GM19438 (cell line): ENCODE measurements around the gene POR.
A peak's percentile ranks its signal among the peaks of the same experiment; 100 is the strongest.
"Not testable (repeated sequence)": the region's sequence is repeated elsewhere in the genome, so short reads cannot be mapped to it uniquely, and the experiment has no call there.

Experiments used
- ATAC-seq: cut with Tn5 transposase; IDR thresholded peaks from one replicate; pipeline ENCODE4 v1.9.1; 2021; ENCODE audit warnings: low read depth; ENCODE audit not compliant: unreplicated experiment

The POR gene

GRCh38 chr7:75914655-75915415 lies at the start of gene POR:
TSS of gene POR (plus strand) at chr7:75915155. CDS start at chr7:75954002, 38,847 bp downstream.
- ATAC-seq = peak; percentile 86

GRCh38 chr7:75866114-75866488 lies 48.9 kb upstream of the POR start:
- ATAC-seq = no peak

- no peak for ATAC-seq
These were observed 48.2 kb upstream of the POR start for GRCh38 chr7:75866489-75867389.

GRCh38 chr7:75867390-75867717 lies 47.6 kb upstream of the POR start:
- ATAC-seq = no peak

- no peak for ATAC-seq
These were observed 46.8 kb upstream of the POR start for GRCh38 chr7:75868153-75868552.

- no peak for ATAC-seq
These were observed 45.1 kb upstream of the POR start for GRCh38 chr7:75869776-75870379.

- ATAC-seq = no peak
These were observed 44.3 kb upstream of the POR start for GRCh38 chr7:75870557-75871161.

- no peak for ATAC-seq
These were observed 42.7 kb upstream of the POR start for GRCh38 chr7:75872073-75872782.

- not testable (repeated sequence) for ATAC-seq
These were observed 40.8 kb upstream of the POR start for GRCh38 chr7:75874180-75874579.

- no peak for ATAC-seq
These were observed 39.6 kb upstream of the POR start for GRCh38 chr7:75875113-75876080.

GRCh38 chr7:75876126-75876881 lies 38.7 kb upstream of the POR start:
- no peak for ATAC-seq

GRCh38 chr7:75878312-75878768 lies 36.6 kb upstream of the POR start:
- ATAC-seq = peak; percentile 31

- ATAC-seq = peak; percentile 91
These were observed 36.0 kb upstream of the POR start, which contains the start of gene RHBDD2 for GRCh38 chr7:75878769-75879611. TSS of gene RHBDD2 (plus strand) at chr7:75879034. CDS start at chr7:75879083, 49 bp downstream.

- no peak for ATAC-seq
These were observed 35.2 kb upstream of the POR start for GRCh38 chr7:75879771-75880184.

GRCh38 chr7:75880242-75880641 lies 34.7 kb upstream of the POR start:
- no peak for ATAC-seq

- no peak for ATAC-seq
These were observed 33.4 kb upstream of the POR start for GRCh38 chr7:75881436-75882095.
